SK-N-SH treated with all-trans-retinoic acid at 6 μM for 48 hours (cell line): ENCODE measurements around the gene FAM83C.

Experiments
- ATAC-seq: fragments of 200-7000 bp; cut with Tn5 transposase; 3 replicates; pipeline ENCODE4 v1.9.1; 2020; ENCODE audit warnings: mild to moderate bottlenecking, moderate library complexity
- ARNTL ChIP-seq: fragments of 450-650 bp; formaldehyde crosslinking; IDR thresholded peaks from 2 replicates; pipeline ENCODE4 v1.5.0; 2020; ENCODE audit warnings: low read depth, mild to moderate bottlenecking, moderate library complexity, borderline replicate concordance
- BACH2 ChIP-seq: fragments of 250-450 bp; sonication (Bioruptor Pico); IDR thresholded peaks from 2 replicates; pipeline ENCODE4 v1.9.0; 2021; ENCODE audit warnings: mild to moderate bottlenecking, borderline replicate concordance
- CREB5 ChIP-seq: fragments of 250-450 bp; sonication (Bioruptor Pico); IDR thresholded peaks from 2 replicates; pipeline ENCODE4 v1.5.1; 2020; ENCODE audit warnings: low read depth, mild to moderate bottlenecking, moderate library complexity
- CSDC2 ChIP-seq: fragments of 250-450 bp; sonication (Bioruptor Pico); IDR thresholded peaks from 2 replicates; pipeline ENCODE4 v1.5.0; 2020; ENCODE audit warnings: mild to moderate bottlenecking, moderate library complexity
- CSRNP3 ChIP-seq: fragments of 250-450 bp; sonication (Bioruptor Pico); IDR thresholded peaks from 2 replicates; pipeline ENCODE4 v1.5.1; 2021; ENCODE audit warnings: mild to moderate bottlenecking, moderate library complexity
- ESRRG ChIP-seq: fragments of 250-450 bp; sonication (Bioruptor Pico); IDR thresholded peaks from 2 replicates; pipeline ENCODE4 v1.6.1; 2021; ENCODE audit warnings: mild to moderate bottlenecking
- GLIS3 ChIP-seq: fragments of 250-450 bp; sonication (Bioruptor Pico); IDR thresholded peaks from 2 replicates; pipeline ENCODE4 v1.5.0; 2020; ENCODE audit warnings: mild to moderate bottlenecking, moderate library complexity
- ISL1 ChIP-seq: fragments of 250-450 bp; sonication (Bioruptor Pico); IDR thresholded peaks from 2 replicates; pipeline ENCODE4 v2.1.2; 2022; ENCODE audit warnings: mild to moderate bottlenecking, moderate library complexity
- OSR1 ChIP-seq: fragments of 250-450 bp; sonication (Bioruptor Pico); IDR thresholded peaks from 2 replicates; pipeline ENCODE4 v1.8.0; 2022; ENCODE audit warnings: moderate library complexity, mild to moderate bottlenecking, inconsistent platforms
- POU6F1 ChIP-seq: fragments of 250-450 bp; sonication (Bioruptor Pico); IDR thresholded peaks from 2 replicates; pipeline ENCODE4 v1.8.0; 2021; ENCODE audit warnings: low read depth, mild to moderate bottlenecking, moderate library complexity, borderline replicate concordance
- PPARA ChIP-seq: fragments of 250-450 bp; sonication (Bioruptor Pico); IDR thresholded peaks from 2 replicates; pipeline ENCODE4 v1.5.0; 2020; ENCODE audit warnings: mild to moderate bottlenecking, borderline replicate concordance
- RARB ChIP-seq: fragments of 250-450 bp; sonication (Bioruptor Pico); IDR thresholded peaks from 2 replicates; pipeline ENCODE4 v1.8.0; 2021; ENCODE audit warnings: mild to moderate bottlenecking, moderate library complexity
- SNAI2 ChIP-seq: fragments of 250-450 bp; sonication (Bioruptor Pico); IDR thresholded peaks from 2 replicates; pipeline ENCODE4 v1.5.0; 2020; ENCODE audit warnings: mild to moderate bottlenecking, moderate library complexity
- TCF4 ChIP-seq: fragments of 250-450 bp; sonication (Bioruptor Pico); IDR thresholded peaks from 2 replicates; pipeline ENCODE4 v1.8.0; 2021; ENCODE audit warnings: mild to moderate bottlenecking, moderate library complexity, borderline replicate concordance
- TOX ChIP-seq: fragments of 250-450 bp; sonication (Bioruptor Pico); IDR thresholded peaks from 2 replicates; pipeline ENCODE4 v1.8.0; 2021; ENCODE audit warnings: mild to moderate bottlenecking, moderate library complexity, borderline replicate concordance
- TSHZ2 ChIP-seq: fragments of 250-450 bp; sonication (Bioruptor Pico); IDR thresholded peaks from 2 replicates; pipeline ENCODE4 v1.5.0; 2020; ENCODE audit warnings: mild to moderate bottlenecking, moderate library complexity
- ZC3H10 ChIP-seq: fragments of 250-450 bp; sonication (Bioruptor Pico); IDR thresholded peaks from 2 replicates; pipeline ENCODE4 v1.5.1; 2021; ENCODE audit warnings: mild to moderate bottlenecking, moderate library complexity
- ZFP3 ChIP-seq: fragments of 250-450 bp; sonication (Bioruptor Pico); IDR thresholded peaks from 2 replicates; pipeline ENCODE4 v1.5.0; 2020; ENCODE audit warnings: mild to moderate bottlenecking, moderate library complexity
- ZFP30 ChIP-seq: fragments of 450-650 bp; formaldehyde crosslinking; IDR thresholded peaks from 2 replicates; pipeline ENCODE4 v1.5.0; 2022; ENCODE audit warnings: mild to moderate bottlenecking, moderate library complexity
- ZNF565 ChIP-seq: fragments of 450-650 bp; formaldehyde crosslinking; conservative IDR thresholded peaks from 2 replicates; pipeline ENCODE4 v1.5.0; 2020; ENCODE audit warnings: low read depth, mild to moderate bottlenecking, moderate library complexity
- ZNF70 ChIP-seq: fragments of 450-650 bp; formaldehyde crosslinking; IDR thresholded peaks from 2 replicates; pipeline ENCODE4 v1.5.0; 2020; ENCODE audit warnings: mild to moderate bottlenecking, moderate library complexity
- ZNF8 ChIP-seq: fragments of 450-650 bp; formaldehyde crosslinking; IDR thresholded peaks from 2 replicates; pipeline ENCODE4 v1.5.0; 2020; ENCODE audit warnings: mild to moderate bottlenecking, moderate library complexity

The FAM83C gene

GRCh38 chr20:35252037-35252461, 40.2 kb downstream of the FAM83C start:
- TF ChIP-seq TCF4 (CRISPR knock-in tag) (no peak), CSDC2 (no peak), ZC3H10 (CRISPR knock-in tag) (no peak), BACH2 (CRISPR knock-in tag) (no peak), TOX (no peak), ARNTL (CRISPR knock-in tag) (no peak), ZNF565 (CRISPR knock-in tag) (no peak), ZFP30 (CRISPR knock-in tag) (no peak), POU6F1 (CRISPR knock-in tag) (no peak), PPARA (no peak), OSR1 (CRISPR knock-in tag) (no peak), ESRRG (no peak), ZNF70 (CRISPR knock-in tag) (no peak), RARB (CRISPR knock-in tag) (no peak), CREB5 (CRISPR knock-in tag) (no peak), ZNF8 (no peak), CSRNP3 (CRISPR knock-in tag) (no peak), ISL1 (CRISPR knock-in tag) (no peak), ZFP3 (CRISPR knock-in tag) (no peak), GLIS3 (CRISPR knock-in tag) (no peak)
- ATAC-seq = no peak

- ATAC-seq = no peak
- no peak for TF ChIP-seq ARNTL (CRISPR knock-in tag)
- TF ChIP-seq TOX = no peak
- no peak for TF ChIP-seq OSR1 (CRISPR knock-in tag)
- TF ChIP-seq GLIS3 (CRISPR knock-in tag) = no peak
- no peak for TF ChIP-seq ZC3H10 (CRISPR knock-in tag)
- TF ChIP-seq CSDC2 = no peak
- no peak for TF ChIP-seq POU6F1 (CRISPR knock-in tag)
- TF ChIP-seq ZFP30 (CRISPR knock-in tag) = no peak
- TF ChIP-seq CSRNP3 (CRISPR knock-in tag) = no peak
- TF ChIP-seq ZNF565 (CRISPR knock-in tag) = no peak
- no peak for TF ChIP-seq ISL1 (CRISPR knock-in tag)
- TF ChIP-seq ZNF8 = no peak
- TF ChIP-seq, all 23 proteins: peak for 0
Observed at GRCh38 chr20:35251613-35251940, 40.6 kb downstream of the FAM83C start.

GRCh38 chr20:35248641-35249475, 43.4 kb downstream of the FAM83C start:
- no peak for ATAC-seq
- TF ChIP-seq ZNF565 (CRISPR knock-in tag) = no peak
- TF ChIP-seq ISL1 (CRISPR knock-in tag) = no peak
- no peak for TF ChIP-seq BACH2 (CRISPR knock-in tag)
- no peak for TF ChIP-seq ESRRG
- no peak for TF ChIP-seq TCF4 (CRISPR knock-in tag)
- TF ChIP-seq SNAI2 = no peak
- no peak for TF ChIP-seq GLIS3 (CRISPR knock-in tag)
- TF ChIP-seq OSR1 (CRISPR knock-in tag) = no peak
- no peak for TF ChIP-seq TSHZ2 (CRISPR knock-in tag)
- no peak for TF ChIP-seq ARNTL (CRISPR knock-in tag)
- no peak for TF ChIP-seq RARB (CRISPR knock-in tag)
- no peak for TF ChIP-seq ZFP3 (CRISPR knock-in tag)
- TF ChIP-seq POU6F1 (CRISPR knock-in tag) = no peak
- TF ChIP-seq ZNF8 = no peak
